OCI-LY1 (cell line): ENCODE measurements around the gene C1orf159.
"Not testable (repeated sequence)": the region's sequence is repeated elsewhere in the genome, so short reads cannot be mapped to it uniquely, and the experiment has no call there.

Experiments
- H2AFZ ChIP-seq: fragments of 200-600 bp; sonication (generic), shearing (Covaris generic); 2 replicates; pipeline ENCODE4 v1.6.0; 2014; ENCODE audit warnings: antibody characterized with exemption, mild to moderate bottlenecking, low read length
- H3F3A ChIP-seq: fragments of 200-600 bp; sonication (generic), shearing (Covaris generic); 2 replicates; pipeline ENCODE4 v1.6.0; 2014; ENCODE audit warnings: mild to moderate bottlenecking, antibody characterized with exemption, low read length, moderate library complexity; ENCODE audit not compliant: insufficient read depth
- H3K27ac ChIP-seq: fragments of 200-600 bp; sonication (generic); 2 replicates; pipeline ENCODE4 v1.5.1; 2014; ENCODE audit warnings: low read length, mixed run types, mild to moderate bottlenecking, low read depth; ENCODE audit not compliant: poor library complexity, severe bottlenecking
- H3K27me3 ChIP-seq: fragments of 200-600 bp; sonication (generic); 2 replicates; pipeline ENCODE4 v1.6.0; 2014; ENCODE audit warnings: antibody characterized with exemption, mild to moderate bottlenecking, low read length, moderate library complexity; ENCODE audit not compliant: insufficient read depth
- H3K36me3 ChIP-seq: fragments of 200-600 bp; sonication (generic); 2 replicates; pipeline ENCODE4 v1.6.1; 2014; ENCODE audit warnings: mild to moderate bottlenecking, antibody characterized with exemption, low read length, moderate library complexity, mixed read lengths; ENCODE audit not compliant: insufficient read depth
- H3K4me1 ChIP-seq: fragments of 200-600 bp; sonication (generic); 2 replicates; pipeline ENCODE4 v1.5.1; 2014; ENCODE audit warnings: mild to moderate bottlenecking, low read length, moderate library complexity; ENCODE audit not compliant: insufficient read depth, severe bottlenecking
- H3K4me2 ChIP-seq: fragments of 200-600 bp; sonication (generic), shearing (Covaris generic); 2 replicates; pipeline ENCODE4 v1.6.1; 2014; ENCODE audit warnings: low read length
- H3K4me3 ChIP-seq: fragments of 200-600 bp; sonication (generic); 2 replicates; pipeline ENCODE4 v1.5.1; 2014; ENCODE audit warnings: low read length, low read depth, mild to moderate bottlenecking, mixed read lengths; ENCODE audit not compliant: poor library complexity, severe bottlenecking
- H3K79me2 ChIP-seq: fragments of 200-600 bp; shearing (Covaris generic); 2 replicates; pipeline ENCODE4 v1.6.1; 2016; ENCODE audit warnings: mixed run types, low read length, mixed read lengths; ENCODE audit not compliant: insufficient read depth
- H3K9ac ChIP-seq: fragments of 200-600 bp; sonication (generic), shearing (Covaris generic); 2 replicates; pipeline ENCODE4 v1.6.1; 2014; ENCODE audit warnings: mild to moderate bottlenecking, low read length, mixed read lengths
- H3K9me2 ChIP-seq: fragments of 200-600 bp; sonication (generic), shearing (Covaris generic); 2 replicates; pipeline ENCODE4 v1.6.1; 2014; ENCODE audit warnings: low read depth, mild to moderate bottlenecking, low read length, mixed read lengths
- H3K9me3 ChIP-seq: fragments of 200-600 bp; shearing (Covaris generic); 2 replicates; pipeline ENCODE4 v1.6.1; 2014; ENCODE audit warnings: low read length, mixed read lengths
- H4K20me1 ChIP-seq: fragments of 200-600 bp; sonication (generic), shearing (Covaris generic); 2 replicates; pipeline ENCODE4 v1.6.0; 2016; ENCODE audit warnings: mild to moderate bottlenecking, low read length; ENCODE audit not compliant: insufficient read depth
- EZH2 ChIP-seq: fragments of 200-600 bp; sonication (generic), shearing (Covaris generic); IDR thresholded peaks from 2 replicates; pipeline ENCODE4 v1.8.0; 2017; ENCODE audit warnings: borderline replicate concordance, mixed run types, mild to moderate bottlenecking, antibody characterized with exemption, low read length, moderate library complexity, mixed read lengths
- TF ChIP-seq, protein P1 (sequence below): fragments of 200-600 bp; sonication (generic), shearing (Covaris generic); IDR thresholded peaks from 2 replicates; pipeline ENCODE4 v1.5.1; 2017; ENCODE audit warnings: mild to moderate bottlenecking, antibody characterized with exemption, low read length, moderate library complexity, mixed read lengths

The C1orf159 gene

DNA sequence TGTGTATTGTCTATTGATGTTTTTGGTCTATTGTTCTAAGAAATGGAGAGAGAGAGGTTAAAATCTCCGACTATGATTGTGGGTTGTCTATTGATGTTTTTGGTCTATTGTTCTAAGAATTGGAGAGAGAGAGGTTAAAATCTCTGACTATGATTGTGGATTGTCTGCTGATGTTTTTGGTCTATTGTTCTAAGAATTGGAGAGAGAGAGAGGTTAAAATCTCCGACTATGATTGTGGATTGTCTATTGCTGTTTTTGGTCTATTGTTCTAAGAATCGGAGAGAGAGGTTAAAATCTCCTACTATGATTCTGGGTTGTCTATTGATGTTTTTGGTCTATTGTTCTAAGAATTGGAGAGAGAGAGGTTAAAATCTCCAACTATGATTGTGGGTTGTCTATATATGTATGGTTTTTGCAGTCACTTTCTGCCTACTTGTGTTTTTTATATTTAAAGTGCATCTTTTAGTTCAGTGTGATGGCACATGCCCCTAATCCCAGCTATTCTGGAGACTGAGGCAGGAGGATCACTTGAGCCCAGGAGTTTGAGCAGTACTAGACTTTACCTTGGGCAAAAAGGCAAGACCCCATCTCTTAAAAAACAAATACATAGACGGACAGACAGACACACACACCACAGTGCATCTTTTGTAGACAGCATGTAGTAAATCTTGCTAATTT lies 16.2 kb downstream of the C1orf159 start:
- Histone ChIP-seq H3K4me2 (no peak overlapping the region), H3K4me1 (no peaks in the 10 kb centered on the region), H2AFZ (no peak overlapping the region), H3F3A (no peaks in the 10 kb centered on the region), H3K9ac (no peak overlapping the region), H3K9me2 (no peaks in the 10 kb centered on the region), H3K4me3 (no peak overlapping the region), H3K36me3 (no peaks in the 10 kb centered on the region; the same call in 1 of the 2 replicates), H3K79me2 (no peaks in the 10 kb centered on the region), H3K9me3 (peaks cover 4% of the 10 kb centered on the region), H4K20me1 (no peaks in the 10 kb centered on the region), H3K27me3 (no peaks in the 10 kb centered on the region), H3K27ac (no peak overlapping the region)
- TF ChIP-seq, protein P1, sequence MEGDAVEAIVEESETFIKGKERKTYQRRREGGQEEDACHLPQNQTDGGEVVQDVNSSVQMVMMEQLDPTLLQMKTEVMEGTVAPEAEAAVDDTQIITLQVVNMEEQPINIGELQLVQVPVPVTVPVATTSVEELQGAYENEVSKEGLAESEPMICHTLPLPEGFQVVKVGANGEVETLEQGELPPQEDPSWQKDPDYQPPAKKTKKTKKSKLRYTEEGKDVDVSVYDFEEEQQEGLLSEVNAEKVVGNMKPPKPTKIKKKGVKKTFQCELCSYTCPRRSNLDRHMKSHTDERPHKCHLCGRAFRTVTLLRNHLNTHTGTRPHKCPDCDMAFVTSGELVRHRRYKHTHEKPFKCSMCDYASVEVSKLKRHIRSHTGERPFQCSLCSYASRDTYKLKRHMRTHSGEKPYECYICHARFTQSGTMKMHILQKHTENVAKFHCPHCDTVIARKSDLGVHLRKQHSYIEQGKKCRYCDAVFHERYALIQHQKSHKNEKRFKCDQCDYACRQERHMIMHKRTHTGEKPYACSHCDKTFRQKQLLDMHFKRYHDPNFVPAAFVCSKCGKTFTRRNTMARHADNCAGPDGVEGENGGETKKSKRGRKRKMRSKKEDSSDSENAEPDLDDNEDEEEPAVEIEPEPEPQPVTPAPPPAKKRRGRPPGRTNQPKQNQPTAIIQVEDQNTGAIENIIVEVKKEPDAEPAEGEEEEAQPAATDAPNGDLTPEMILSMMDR: no peak

DNA sequence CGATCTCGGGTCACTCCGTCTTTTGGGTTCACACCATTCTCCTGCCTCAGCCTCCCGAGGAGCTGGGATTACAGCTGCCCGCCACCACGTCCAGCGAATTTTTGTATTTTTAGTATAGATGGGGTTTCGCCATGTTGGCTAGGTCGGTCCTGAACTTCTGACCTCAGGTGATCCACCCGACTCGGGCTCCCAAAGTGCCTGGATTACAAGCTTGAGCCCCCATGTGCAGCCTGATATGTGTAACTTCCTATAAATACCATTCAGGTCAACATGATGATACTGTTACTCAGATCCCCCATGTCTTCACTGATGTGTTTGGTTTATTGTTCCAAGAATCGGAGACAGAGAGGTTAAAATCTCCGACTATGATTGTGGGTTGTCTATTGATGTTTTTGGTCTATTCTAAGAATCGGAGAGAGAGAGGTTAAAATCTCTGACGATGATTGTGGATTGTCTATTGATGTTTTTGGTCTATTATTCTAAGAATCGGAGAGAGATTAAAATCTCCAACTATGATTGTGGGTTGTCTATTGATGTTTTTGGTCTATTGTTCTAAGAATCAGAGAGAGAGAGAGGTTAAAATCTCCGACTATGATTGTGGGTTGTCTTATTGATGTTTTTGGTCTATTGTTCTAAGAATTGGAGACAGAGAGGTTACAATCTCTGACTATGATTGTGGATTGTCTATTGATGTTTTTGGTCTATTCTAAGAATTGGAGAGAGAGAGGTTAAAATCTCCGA lies 17.0 kb downstream of the C1orf159 start:
- Histone ChIP-seq H3F3A (no peaks in the 10 kb centered on the region), H3K9me2 (no peaks in the 10 kb centered on the region), H3K27ac (no peak overlapping the region), H3K4me3 (no peak overlapping the region), H3K27me3 (no peaks in the 10 kb centered on the region), H3K9me3 (peaks cover 4% of the 10 kb centered on the region), H3K4me1 (no peaks in the 10 kb centered on the region), H3K4me2 (no peak overlapping the region), H3K79me2 (no peaks in the 10 kb centered on the region), H2AFZ (no peak overlapping the region), H3K9ac (no peak overlapping the region), H3K36me3 (no peaks in the 10 kb centered on the region; the same call in 1 of the 2 replicates), H4K20me1 (no peaks in the 10 kb centered on the region)
- no peak for TF ChIP-seq EZH2
- TF ChIP-seq, protein P1: no peak

DNA sequence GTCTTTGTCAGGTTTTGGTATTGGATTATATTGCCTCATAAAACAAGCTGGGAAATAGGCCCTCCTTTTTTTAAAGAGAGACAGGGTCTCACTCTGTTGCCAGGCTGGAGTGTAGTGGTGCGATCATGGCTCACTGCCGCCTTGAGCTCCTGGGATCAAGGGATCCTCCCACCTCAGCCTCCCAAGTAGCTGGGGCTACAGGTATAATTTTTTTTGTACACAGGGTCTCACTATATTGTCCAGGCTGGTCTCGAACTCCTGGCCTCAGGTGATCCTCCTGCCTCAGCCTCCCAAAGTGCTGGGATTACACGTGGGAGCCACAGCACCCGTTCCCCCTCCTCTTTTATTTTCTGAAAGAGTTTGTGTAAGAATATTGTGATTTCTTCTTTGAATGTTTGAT lies 19.8 kb downstream of the C1orf159 start:
- not testable (repeated sequence) for H3K9me3 ChIP-seq, H3K4me3 ChIP-seq, H3K27ac ChIP-seq, H3K79me2 ChIP-seq, H3K27me3 ChIP-seq, H3K9ac ChIP-seq, H3F3A ChIP-seq, H3K9me2 ChIP-seq, H2AFZ ChIP-seq, H3K4me2 ChIP-seq, H3K36me3 ChIP-seq, H3K4me1 ChIP-seq, H4K20me1 ChIP-seq

DNA sequence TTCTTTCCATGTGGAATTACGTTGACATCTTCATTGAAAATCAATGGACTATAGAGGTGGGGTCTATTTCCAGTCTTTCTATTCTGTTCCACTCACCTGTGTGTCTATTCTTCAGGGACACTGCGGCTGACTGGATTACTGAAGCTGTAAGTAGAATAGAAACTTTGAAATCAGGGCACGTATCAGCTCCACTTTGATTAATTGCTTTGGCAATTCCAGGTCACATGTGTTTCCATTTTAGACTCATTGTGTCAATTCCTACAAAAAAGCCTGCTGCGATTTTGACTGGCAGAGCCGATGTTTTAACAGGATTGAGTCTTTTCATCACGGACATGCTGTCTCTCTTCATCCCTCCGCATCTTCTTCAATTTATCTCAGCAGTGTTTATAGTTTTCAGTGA lies 20.9 kb downstream of the C1orf159 start:
- no peaks in the 10 kb centered on the region for H3K9me3 ChIP-seq
- H3K4me1 ChIP-seq: no peaks in the 10 kb centered on the region
- H3K4me3 ChIP-seq: no peak overlapping the region
- H3K9ac ChIP-seq: no peak overlapping the region
- no peaks in the 10 kb centered on the region for H3K27me3 ChIP-seq
- H3K9me2 ChIP-seq: no peaks in the 10 kb centered on the region
- TF ChIP-seq, protein P1: no peak
- TF ChIP-seq EZH2: no peak
- H2AFZ ChIP-seq: no peak overlapping the region
- H3K4me2 ChIP-seq: no peak overlapping the region
- no peak overlapping the region for H3K27ac ChIP-seq
- no peaks in the 10 kb centered on the region for H3F3A ChIP-seq
- no peaks in the 10 kb centered on the region for H4K20me1 ChIP-seq
- no peaks in the 10 kb centered on the region for H3K79me2 ChIP-seq
- no peaks in the 10 kb centered on the region for H3K36me3 ChIP-seq
